Liver (tissue), 9 donors: ENCODE results near the gene IL37. TPM values are rescaled to one million over a fixed set of nuclear protein-coding genes. Genes with fewer than 3 reads are reported as not detected.

Experiments used
- DNase-seq: peaks from one replicate; pipeline ENCODE4 v3.0.0-alpha.2; 2017; ENCODE audit warnings: low spot score
- H3K27ac ChIP-seq, 2 donors: one replicate each; pipeline ENCODE4 v1.7.0; 2013; ENCODE audit warnings: inconsistent platforms in 2 of 2, low read length in 2 of 2, control low read depth in 1 of 2, low read depth in 1 of 2, mild to moderate bottlenecking in 1 of 2
- H3K27me3 ChIP-seq, 4 donors: one replicate each; pipeline versions ENCODE4 v1.6.1 to v1.7.0; 2013; ENCODE audit warnings: low read length in 3 of 4, inconsistent platforms in 1 of 4, mild to moderate bottlenecking in 1 of 4, moderate library complexity in 1 of 4; ENCODE audit not compliant: control insufficient read depth in 4 of 4, insufficient read depth in 4 of 4
- H3K36me3 ChIP-seq, 4 donors: one replicate each; pipeline versions ENCODE4 v1.6.1 to v1.7.0; 2013; ENCODE audit warnings: low read length in 3 of 4, mild to moderate bottlenecking in 3 of 4, low read depth in 1 of 4, moderate library complexity in 1 of 4; ENCODE audit not compliant: control insufficient read depth in 4 of 4, insufficient read depth in 3 of 4
- H3K4me1 ChIP-seq, 4 donors: one replicate each; pipeline versions ENCODE4 v1.6.1 to v1.7.0; 2013; ENCODE audit warnings: low read length in 3 of 4, mild to moderate bottlenecking in 3 of 4, moderate library complexity in 1 of 4; ENCODE audit not compliant: control insufficient read depth in 4 of 4, insufficient read depth in 4 of 4
- H3K4me3 ChIP-seq, 3 donors: one replicate each; pipeline versions ENCODE4 v1.6.1 to v1.7.0; 2013; ENCODE audit warnings: low read length in 3 of 3, control low read depth in 1 of 3, low read depth in 1 of 3, mild to moderate bottlenecking in 1 of 3
- H3K9ac ChIP-seq, 2 donors: one replicate each; pipeline ENCODE4 v1.7.0; 2013; ENCODE audit warnings: low read length in 2 of 2, mild to moderate bottlenecking in 2 of 2, moderate library complexity in 2 of 2, control low read depth in 1 of 2, low read depth in 1 of 2
- H3K9me3 ChIP-seq, 4 donors: one replicate each; pipeline versions ENCODE4 v1.6.1 to v1.7.0; 2013; ENCODE audit warnings: low read length in 3 of 4; ENCODE audit not compliant: control insufficient read depth in 4 of 4
- ATF3 ChIP-seq: IDR thresholded peaks from 2 replicates; pipeline ENCODE4 v1.6.1; 2016; ENCODE audit warnings: antibody characterized with exemption
- CTCF ChIP-seq: fragments of 150-350 bp; IDR thresholded peaks from 2 replicates; pipeline ENCODE4 v1.5.1; 2017; ENCODE audit warnings: improper control_type of control experiment, low read depth, low read length; ENCODE audit not compliant: missing input control
- EGR1 ChIP-seq, 2 donors: IDR thresholded peaks; 2 replicates each; pipeline ENCODE4 v1.6.1; 2016 to 2018; ENCODE audit warnings: antibody characterized with exemption in 2 of 2, low read depth in 2 of 2
- FOXA1 ChIP-seq: IDR thresholded peaks from 2 replicates; pipeline ENCODE4 v1.6.1; 2016; ENCODE audit warnings: antibody characterized with exemption
- FOXA2 ChIP-seq: IDR thresholded peaks from 2 replicates; pipeline ENCODE4 v1.6.1; 2016; ENCODE audit warnings: antibody characterized with exemption
- GABPA ChIP-seq, 2 donors: IDR thresholded peaks in 1 of 2; conservative IDR thresholded peaks in 1 of 2; 2 replicates each; pipeline ENCODE4 v1.6.1; 2016; ENCODE audit warnings: antibody characterized with exemption in 2 of 2, mild to moderate bottlenecking in 1 of 2, moderate library complexity in 1 of 2
- HNF4A ChIP-seq, 2 donors: conservative IDR thresholded peaks; 2 replicates each; pipeline ENCODE4 v1.6.1; 2016; ENCODE audit warnings: antibody characterized with exemption in 2 of 2, mild to moderate bottlenecking in 2 of 2
- HNF4G ChIP-seq: IDR thresholded peaks from 2 replicates; pipeline ENCODE4 v1.6.1; 2016; ENCODE audit warnings: antibody characterized with exemption
- JUND ChIP-seq, 2 donors: IDR thresholded peaks; 2 replicates each; pipeline ENCODE4 v1.6.1; 2016; ENCODE audit warnings: antibody characterized with exemption in 2 of 2
- MAX ChIP-seq: IDR thresholded peaks from 2 replicates; pipeline ENCODE4 v1.6.1; 2016; ENCODE audit warnings: antibody characterized with exemption
- NR2F2 ChIP-seq: IDR thresholded peaks from 2 replicates; pipeline ENCODE4 v1.6.1; 2016; ENCODE audit warnings: antibody characterized with exemption
- RAD21 ChIP-seq, 2 donors: IDR thresholded peaks; 2 replicates each; pipeline ENCODE4 v1.6.1; 2016; ENCODE audit warnings: antibody characterized with exemption in 2 of 2, mild to moderate bottlenecking in 2 of 2
- RXRA ChIP-seq, 2 donors: IDR thresholded peaks; 2 replicates each; pipeline ENCODE4 v1.6.1; 2017 to 2018; ENCODE audit warnings: antibody characterized with exemption in 2 of 2, mild to moderate bottlenecking in 1 of 2
- TAF1 ChIP-seq: conservative IDR thresholded peaks from 2 replicates; pipeline ENCODE4 v1.6.1; 2016; ENCODE audit warnings: antibody characterized with exemption, mild to moderate bottlenecking
- YY1 ChIP-seq: IDR thresholded peaks from 2 replicates; pipeline ENCODE4 v1.6.1; 2016; ENCODE audit warnings: antibody characterized with exemption, mild to moderate bottlenecking
- ZBTB33 ChIP-seq: IDR thresholded peaks from 2 replicates; pipeline ENCODE4 v1.6.1; 2016; ENCODE audit warnings: antibody characterized with exemption
- WGBS: extraction: QIAGEN DNeasy Blood & Tissue Kit; methylation state at CpG from one replicate; pipeline ENCODE4 v1.1.7; 2013; 5-methylcytosine and 5-hydroxymethylcytosine counted together
- polyA plus RNA-seq, 2 donors: library from polyadenylated mRNA; stranded (reverse) in 1 of 2; unstranded in 1 of 2; fragments of 200-250 nt in 1 of 2; fragments of >200 nt in 1 of 2; fragmentation: Nextera tagmentation in 1 of 2; extraction: Ambion mirVana in 1 of 2; gene quantifications; one replicate each; pipeline versions ENCODE4 v1.2.1 to v1.2.3, GENCODE V29; 2013 to 2015
- total RNA-seq, 2 donors: library from RNA; depleted of rRNA; stranded (reverse); fragments of >200 nt; gene quantifications; one replicate each; pipeline ENCODE4 v1.2.3, GENCODE V29; 2014
- donor health status: healthy.
- donor health status: healthy.
- donor health status: healthy.
- donor health status: healthy.
- donor health status: healthy.

The IL37 gene
- total and polyA plus RNA-seq, 4 donors: not detected

GRCh38 chr2:112881217-112881985 lies 29.6 kb upstream of the IL37 start:
- Histone ChIP-seq H3K9ac (no peak overlapping the region), H3K4me3 (no peak overlapping the region), H3K4me1 (peaks cover 0 to 3% (median 0%) of the 10 kb centered on the region in 4 donors), H3K27ac (no peak overlapping the region), H3K27me3 (no peaks in the 10 kb centered on the region), H3K9me3 (no peaks in the 10 kb centered on the region), H3K36me3 (no peaks in the 10 kb centered on the region)
- no peak for DNase-seq
- no peak for TF ChIP-seq JUND (IDR thresholded peaks at IDR 0.05)
- no peak for TF ChIP-seq MAX
- no peak for TF ChIP-seq NR2F2
- no peak for TF ChIP-seq EGR1 (IDR thresholded peaks at IDR 0.05; ENCODE audit: low read depth in 2 of 2)
- no peak for TF ChIP-seq YY1
- no peak for TF ChIP-seq FOXA1
- no peak for TF ChIP-seq TAF1
- no peak for TF ChIP-seq ZBTB33
- no peak for TF ChIP-seq RAD21 (IDR thresholded peaks at IDR 0.05)
- TF ChIP-seq RXRA (IDR thresholded peaks at IDR 0.05): no peak
- WGBS: 77% methylated on average over 5 of the region's 5 CpGs

GRCh38 chr2:112883669-112884068 lies 27.3 kb upstream of the IL37 start:
- no peak overlapping the region for H3K27ac ChIP-seq
- WGBS: 91% methylated on average over 2 of the region's 2 CpGs
- H3K4me1 ChIP-seq: peaks cover 0 to 3% (median 0%) of the 10 kb centered on the region in 4 donors
- TF ChIP-seq HNF4G (no peak), YY1 (no peak), ATF3 (no peak), FOXA1 (no peak), ZBTB33 (no peak), CTCF (no peak), NR2F2 (no peak), MAX (no peak), HNF4A (conservative IDR thresholded peaks at IDR 0.05) (no peak), FOXA2 (no peak), GABPA (IDR thresholded peaks at IDR 0.05 in 1 of 2, conservative IDR thresholded peaks at IDR 0.05 in 1 of 2) (no peak)
- DNase-seq: no peak
- no peaks in the 10 kb centered on the region for H3K27me3 ChIP-seq
- no peak overlapping the region for H3K4me3 ChIP-seq
- H3K9ac ChIP-seq: no peak overlapping the region
- H3K9me3 ChIP-seq: no peaks in the 10 kb centered on the region
- H3K36me3 ChIP-seq: no peaks in the 10 kb centered on the region
